Loucy (cell line): ENCODE measurements around the gene ST6GALNAC4.

Experiments used
- H2AFZ ChIP-seq: fragments of 200-600 bp; sonication (generic); 2 replicates; pipeline ENCODE4 v1.6.0; 2016; ENCODE audit warnings: antibody characterized with exemption, mild to moderate bottlenecking, low read length, moderate library complexity
- H3F3A ChIP-seq: fragments of 200-600 bp; 2 replicates; pipeline ENCODE4 v1.6.0; 2016; ENCODE audit warnings: antibody characterized with exemption, low read depth, mild to moderate bottlenecking
- H3K27me3 ChIP-seq: fragments of 200-600 bp; sonication (generic); 2 replicates; pipeline ENCODE4 v1.6.1; 2014; ENCODE audit warnings: low read length, mild to moderate bottlenecking; ENCODE audit not compliant: insufficient read depth, poor library complexity, severe bottlenecking
- H3K36me3 ChIP-seq: fragments of 200-600 bp; sonication (generic); 2 replicates; pipeline ENCODE4 v1.6.1; 2016; ENCODE audit warnings: low read length; ENCODE audit not compliant: insufficient read depth
- H3K4me1 ChIP-seq: fragments of 200-600 bp; sonication (generic); 2 replicates; pipeline ENCODE4 v1.5.1; 2014; ENCODE audit warnings: low read length, mild to moderate bottlenecking; ENCODE audit not compliant: insufficient read depth, poor library complexity, severe bottlenecking
- H3K4me2 ChIP-seq: fragments of 200-600 bp; sonication (generic); 2 replicates; pipeline ENCODE4 v1.6.0; 2014; ENCODE audit warnings: antibody characterized with exemption, low read length, low read depth, mild to moderate bottlenecking; ENCODE audit not compliant: poor library complexity, severe bottlenecking
- H3K4me3 ChIP-seq: fragments of 200-600 bp; sonication (generic); 2 replicates; pipeline ENCODE4 v1.5.1; 2014; ENCODE audit warnings: low read length, mild to moderate bottlenecking, mixed read lengths; ENCODE audit not compliant: poor library complexity, severe bottlenecking
- H3K79me2 ChIP-seq: fragments of 200-600 bp; sonication (generic); 2 replicates; pipeline ENCODE4 v1.6.1; 2014; ENCODE audit warnings: low read length; ENCODE audit not compliant: insufficient read depth
- H3K9ac ChIP-seq: fragments of 200-600 bp; sonication (generic); 2 replicates; pipeline ENCODE4 v1.6.0; 2014; ENCODE audit warnings: mild to moderate bottlenecking, low read depth, low read length, moderate library complexity; ENCODE audit not compliant: poor library complexity, severe bottlenecking
- H3K9me2 ChIP-seq: fragments of 200-600 bp; sonication (generic); replicated peaks from 2 replicates; pipeline ENCODE4 v1.6.1; 2016; ENCODE audit warnings: low read depth, low read length, mixed read lengths
- H3K9me3 ChIP-seq: fragments of 200-600 bp; sonication (generic); 2 replicates; pipeline ENCODE4 v1.6.1; 2014; ENCODE audit warnings: mild to moderate bottlenecking, antibody characterized with exemption, low read length, low read depth; ENCODE audit not compliant: insufficient read depth
- H4K20me1 ChIP-seq: fragments of 200-600 bp; sonication (generic); 2 replicates; pipeline ENCODE4 v1.6.0; 2014; ENCODE audit warnings: antibody characterized with exemption, low read length, mild to moderate bottlenecking; ENCODE audit not compliant: insufficient read depth, poor library complexity, severe bottlenecking
- CTCF ChIP-seq: fragments of 200-600 bp; sonication (generic); conservative IDR thresholded peaks from 2 replicates; pipeline ENCODE4 v1.5.1; 2014; ENCODE audit warnings: mild to moderate bottlenecking, antibody characterized with exemption, low read length
- EZH2phosphoT487 ChIP-seq: fragments of 200-600 bp; IDR thresholded peaks from 2 replicates; pipeline ENCODE4 v1.6.1; 2018; ENCODE audit warnings: antibody characterized with exemption, mild to moderate bottlenecking, moderate library complexity, borderline replicate concordance

The ST6GALNAC4 gene

DNA sequence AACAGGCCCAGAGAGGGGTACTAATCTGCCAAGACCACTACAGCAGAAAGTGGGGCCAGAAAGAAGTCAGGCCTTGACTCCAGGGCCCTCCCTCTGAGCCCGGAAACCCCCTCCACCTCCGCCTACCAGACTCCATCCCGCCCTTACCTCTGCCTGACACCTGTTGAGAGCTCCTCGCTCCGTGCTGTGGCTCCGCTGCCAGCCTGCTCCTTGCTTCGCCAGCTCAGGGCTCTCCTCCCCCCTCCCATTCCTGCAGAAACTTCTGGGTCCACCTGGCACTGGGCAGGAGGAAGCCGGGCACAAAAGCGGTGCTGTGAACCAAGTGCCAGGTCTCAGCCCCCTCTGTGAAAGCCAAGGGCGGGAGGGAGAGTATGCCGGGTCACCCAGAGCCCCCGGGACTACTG is 11.1 kb downstream of the ST6GALNAC4 start:
- peaks cover 7% of the 10 kb centered on the region for H3F3A ChIP-seq
- H3K36me3 ChIP-seq = no peaks in the 10 kb centered on the region
- no peaks in the 10 kb centered on the region for H3K27me3 ChIP-seq
- H3K4me3 ChIP-seq = peak overlapping the region; percentile 45
- peaks cover 41% of the 10 kb centered on the region for H3K4me1 ChIP-seq
- no peak for TF ChIP-seq CTCF
- TF ChIP-seq EZH2phosphoT487 = no peak
- H3K9ac ChIP-seq = peak overlapping the region; percentile 69
- peak overlapping the region; percentile 78 for H3K4me2 ChIP-seq
- no peaks in the 10 kb centered on the region for H3K9me2 ChIP-seq
- H4K20me1 ChIP-seq = no peaks in the 10 kb centered on the region
- H3K79me2 ChIP-seq = no peaks in the 10 kb centered on the region
- no peak overlapping the region for H2AFZ ChIP-seq
- no peaks in the 10 kb centered on the region for H3K9me3 ChIP-seq

DNA sequence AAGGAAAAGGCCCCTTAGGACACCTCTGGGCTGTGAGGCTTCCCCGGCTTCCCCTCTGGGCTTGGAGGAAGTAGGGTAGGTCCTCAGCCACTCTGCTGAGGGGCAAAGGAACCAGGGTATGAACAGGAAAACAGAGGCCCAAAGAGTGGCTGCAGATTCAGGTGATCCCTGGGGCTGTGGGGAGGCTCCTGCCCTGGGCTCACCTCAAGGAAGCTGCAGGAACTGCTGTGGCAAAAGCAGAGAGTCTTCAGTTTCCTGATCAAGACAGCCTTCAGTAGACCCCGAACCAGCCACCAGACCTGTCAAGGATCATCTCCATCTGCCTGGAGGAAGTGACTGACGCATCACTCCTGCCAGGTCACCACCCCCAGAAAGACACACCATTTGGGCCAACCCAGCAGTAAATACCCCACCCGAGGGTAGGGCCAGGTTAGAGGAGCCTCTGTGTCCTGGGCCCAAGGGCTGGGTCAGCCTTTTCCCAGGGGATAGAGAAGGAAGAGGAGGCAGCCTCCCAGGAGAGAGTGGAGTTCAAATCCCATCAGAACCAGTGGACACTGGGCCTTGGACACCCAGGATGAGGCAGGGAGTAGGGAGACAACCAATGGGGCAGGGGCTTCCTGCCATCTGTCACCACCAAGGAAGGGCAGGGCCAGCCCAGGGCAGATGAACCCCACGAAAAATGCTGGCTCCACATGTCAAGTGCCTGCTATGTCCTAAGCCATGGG is 11.7 kb downstream of the ST6GALNAC4 start:
- Histone ChIP-seq H3K4me2 (peak overlapping the region; percentile 78), H4K20me1 (no peaks in the 10 kb centered on the region), H3K9me2 (no peaks in the 10 kb centered on the region), H3K9me3 (no peaks in the 10 kb centered on the region), H3K9ac (peak overlapping the region; percentile 69), H3K36me3 (no peaks in the 10 kb centered on the region), H3K27me3 (no peaks in the 10 kb centered on the region), H3K79me2 (no peaks in the 10 kb centered on the region), H3K4me1 (peaks cover 41% of the 10 kb centered on the region), H3F3A (peaks cover 7% of the 10 kb centered on the region), H2AFZ (no peak overlapping the region), H3K4me3 (peak overlapping the region; percentile 45)
- TF ChIP-seq EZH2phosphoT487 (no peak), CTCF (no peak)

GRCh38 chr9:127904561-127905003 is 12.3 kb downstream of the ST6GALNAC4 start:
- H3K4me3 ChIP-seq = peak overlapping the region; percentile 45
- H3K36me3 ChIP-seq = no peaks in the 10 kb centered on the region
- peaks cover 47% of the 10 kb centered on the region for H3K4me1 ChIP-seq
- no peaks in the 10 kb centered on the region for H3K27me3 ChIP-seq
- no peaks in the 10 kb centered on the region for H4K20me1 ChIP-seq
- peak overlapping the region; percentile 78 for H3K4me2 ChIP-seq
- H3K79me2 ChIP-seq = no peaks in the 10 kb centered on the region
- no peaks in the 10 kb centered on the region for H3K9me2 ChIP-seq
- H3F3A ChIP-seq = peaks cover 7% of the 10 kb centered on the region
- no peak for TF ChIP-seq CTCF
- no peak for TF ChIP-seq EZH2phosphoT487
- peak overlapping the region; percentile 69 for H3K9ac ChIP-seq
- no peaks in the 10 kb centered on the region for H3K9me3 ChIP-seq
- H2AFZ ChIP-seq = no peak overlapping the region
